Parathyroid adenoma (tissue), 2 donors: ENCODE results near the gene PHETA2.

Experiments
- H2AFZ ChIP-seq: fragments of 300-600 bp; sonication (generic); one replicate; pipeline ENCODE4 v1.7.0; 2017; ENCODE audit warnings: antibody characterized with exemption, mild to moderate bottlenecking
- H3K27ac ChIP-seq: fragments of 300-600 bp; sonication (generic); one replicate; pipeline ENCODE4 v1.7.0; 2017
- H3K27me3 ChIP-seq: fragments of 300-600 bp; sonication (generic); one replicate; pipeline ENCODE4 v1.7.0; 2017; ENCODE audit warnings: low read length; ENCODE audit not compliant: control insufficient read depth, insufficient read depth
- H3K36me3 ChIP-seq: fragments of 300-600 bp; sonication (generic); one replicate; pipeline ENCODE4 v1.7.0; 2017; ENCODE audit warnings: low read length; ENCODE audit not compliant: control insufficient read depth, insufficient read depth
- H3K4me1 ChIP-seq: fragments of 300-600 bp; sonication (generic); one replicate; pipeline ENCODE4 v1.7.0; 2017; ENCODE audit warnings: control low read depth
- H3K4me2 ChIP-seq: fragments of 300-600 bp; sonication (generic); one replicate; pipeline ENCODE4 v1.7.0; 2017; ENCODE audit warnings: low read length
- H3K4me3 ChIP-seq: fragments of 300-600 bp; sonication (generic); one replicate; pipeline ENCODE4 v1.7.0; 2017; ENCODE audit warnings: low read depth, low read length
- H3K79me2 ChIP-seq: fragments of 300-600 bp; sonication (generic); one replicate; pipeline ENCODE4 v1.7.0; 2017; ENCODE audit warnings: control low read depth
- H3K9ac ChIP-seq: fragments of 300-600 bp; sonication (generic); one replicate; pipeline ENCODE4 v1.7.0; 2017; ENCODE audit warnings: mild to moderate bottlenecking
- H3K9me3 ChIP-seq: fragments of 300-600 bp; sonication (generic); one replicate; pipeline ENCODE4 v1.7.0; 2017; ENCODE audit warnings: low read length; ENCODE audit not compliant: control insufficient read depth
- TF ChIP-seq, protein P1 (sequence below): fragments of 300-600 bp; sonication (generic); IDR thresholded peaks from one replicate; pipeline ENCODE4 v1.7.0; 2017; ENCODE audit warnings: antibody characterized with exemption, mild to moderate bottlenecking
- donor health status: primary hyperparathyroidism.

Gene PHETA2

DNA sequence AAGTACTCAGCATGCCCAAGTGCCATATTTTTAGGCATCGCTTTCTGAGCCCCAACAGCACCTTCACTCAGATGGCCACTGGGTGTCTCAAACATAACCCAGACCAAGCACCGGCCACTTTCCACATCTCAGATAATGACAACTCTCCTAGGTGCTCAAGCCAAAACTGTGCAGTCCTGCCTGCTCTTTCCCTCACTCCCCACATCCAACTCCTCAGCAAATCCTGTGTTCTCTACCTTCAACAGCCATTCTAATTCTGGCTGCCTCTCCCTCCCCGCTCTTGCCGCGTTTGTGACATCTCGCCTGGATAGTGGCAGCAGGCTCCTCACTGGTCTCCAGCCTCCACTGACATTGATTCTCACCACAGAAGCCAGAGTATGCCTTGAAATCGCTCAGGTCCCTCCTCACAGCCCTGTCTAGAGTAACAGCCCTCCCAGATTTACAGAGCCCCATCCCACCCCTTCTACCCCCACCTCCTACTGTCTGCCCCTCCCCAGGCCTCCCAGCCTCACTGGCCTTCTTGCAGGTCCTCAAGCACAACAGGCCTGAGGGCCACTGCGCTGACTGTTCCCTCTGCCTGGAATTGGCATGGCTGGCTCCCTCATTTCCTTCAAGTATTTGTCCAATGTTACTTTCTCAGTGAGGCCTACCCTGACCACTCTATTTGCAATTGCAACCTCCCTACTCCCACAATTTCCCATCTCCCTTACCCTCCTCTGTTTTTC lies 1.3 kb upstream of the PHETA2 start:
- Histone ChIP-seq H3K9ac (no peak overlapping the region), H3K4me1 (peaks cover 8% of the 10 kb centered on the region), H3K27me3 (no peaks in the 10 kb centered on the region), H2AFZ (no peak overlapping the region), H3K4me3 (no peak overlapping the region), H3K79me2 (no peaks in the 10 kb centered on the region), H3K4me2 (no peak overlapping the region), H3K9me3 (no peaks in the 10 kb centered on the region), H3K36me3 (no peaks in the 10 kb centered on the region), H3K27ac (no peak overlapping the region)
- TF ChIP-seq, protein P1, sequence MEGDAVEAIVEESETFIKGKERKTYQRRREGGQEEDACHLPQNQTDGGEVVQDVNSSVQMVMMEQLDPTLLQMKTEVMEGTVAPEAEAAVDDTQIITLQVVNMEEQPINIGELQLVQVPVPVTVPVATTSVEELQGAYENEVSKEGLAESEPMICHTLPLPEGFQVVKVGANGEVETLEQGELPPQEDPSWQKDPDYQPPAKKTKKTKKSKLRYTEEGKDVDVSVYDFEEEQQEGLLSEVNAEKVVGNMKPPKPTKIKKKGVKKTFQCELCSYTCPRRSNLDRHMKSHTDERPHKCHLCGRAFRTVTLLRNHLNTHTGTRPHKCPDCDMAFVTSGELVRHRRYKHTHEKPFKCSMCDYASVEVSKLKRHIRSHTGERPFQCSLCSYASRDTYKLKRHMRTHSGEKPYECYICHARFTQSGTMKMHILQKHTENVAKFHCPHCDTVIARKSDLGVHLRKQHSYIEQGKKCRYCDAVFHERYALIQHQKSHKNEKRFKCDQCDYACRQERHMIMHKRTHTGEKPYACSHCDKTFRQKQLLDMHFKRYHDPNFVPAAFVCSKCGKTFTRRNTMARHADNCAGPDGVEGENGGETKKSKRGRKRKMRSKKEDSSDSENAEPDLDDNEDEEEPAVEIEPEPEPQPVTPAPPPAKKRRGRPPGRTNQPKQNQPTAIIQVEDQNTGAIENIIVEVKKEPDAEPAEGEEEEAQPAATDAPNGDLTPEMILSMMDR = no peak

DNA sequence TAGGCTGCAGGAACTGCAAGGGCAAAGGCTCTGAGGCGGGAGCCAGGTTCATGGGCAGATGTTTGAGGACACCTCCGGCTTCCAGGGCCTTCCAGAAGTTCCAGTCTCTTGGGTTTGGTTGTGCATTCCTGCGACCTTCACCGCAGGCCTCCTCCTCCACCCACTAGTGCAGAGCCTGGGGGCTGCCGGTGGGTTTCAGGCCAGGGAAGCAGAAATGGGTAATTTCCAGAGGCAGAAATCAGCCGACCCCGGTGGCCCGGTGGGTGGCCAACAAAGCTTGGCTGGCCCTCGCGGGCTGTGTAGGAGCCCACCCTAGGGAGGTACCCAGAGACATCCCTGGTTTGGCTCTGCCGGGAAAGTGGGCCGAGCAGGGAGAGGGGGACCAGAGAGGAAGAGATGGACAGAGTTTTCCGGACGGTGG lies 417 bp upstream of the PHETA2 start:
- Histone ChIP-seq H3K4me3 (peak overlapping the region; percentile 65), H3K36me3 (no peaks in the 10 kb centered on the region), H3K9me3 (no peaks in the 10 kb centered on the region), H3K9ac (no peak overlapping the region), H2AFZ (peak overlapping the region; percentile 91), H3K4me2 (peak overlapping the region; percentile 93), H3K27me3 (no peaks in the 10 kb centered on the region), H3K79me2 (no peaks in the 10 kb centered on the region), H3K4me1 (peaks cover 8% of the 10 kb centered on the region), H3K27ac (no peak overlapping the region)
- TF ChIP-seq, protein P1 = no peak

DNA sequence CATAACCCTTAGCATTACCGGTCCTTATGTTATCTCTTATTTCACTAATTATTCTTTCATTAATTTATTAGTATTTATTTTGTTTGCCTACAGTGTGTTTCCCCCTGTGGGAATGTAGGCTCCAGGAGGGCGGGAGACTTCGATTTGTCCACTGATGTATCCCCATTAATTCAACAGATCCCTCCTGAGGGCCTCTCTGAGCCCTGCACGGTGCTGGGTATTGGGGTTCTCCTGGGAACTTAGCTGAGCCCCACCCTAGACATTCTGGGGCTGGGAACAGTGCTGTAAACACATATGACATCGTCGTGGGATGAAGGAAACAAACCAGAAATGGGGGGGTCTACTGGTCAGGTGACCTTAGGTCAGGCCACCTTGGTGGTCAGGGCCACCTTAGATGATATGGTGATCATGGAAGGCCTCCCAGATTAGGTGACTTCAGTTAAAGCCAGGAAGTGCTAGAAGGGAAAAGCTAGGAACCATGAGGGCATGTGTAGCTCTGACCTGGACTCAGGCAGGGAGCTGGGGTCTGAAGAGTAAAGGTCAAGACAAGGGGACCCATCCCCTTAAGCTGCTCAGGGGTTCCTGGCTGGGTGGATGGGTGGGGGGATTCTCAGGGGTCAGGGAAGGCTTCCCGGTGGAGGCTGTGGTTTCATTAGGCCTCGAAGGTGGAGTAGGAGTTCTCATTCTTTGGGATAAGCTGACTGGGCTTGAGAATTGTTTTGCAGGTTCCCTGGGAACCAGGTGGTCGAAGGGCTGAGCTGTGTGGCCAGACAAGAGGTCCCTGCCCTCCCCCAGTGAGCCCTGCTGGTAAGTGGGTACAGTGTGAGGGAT lies 1.0 kb downstream of the PHETA2 start:
- Histone ChIP-seq H2AFZ (peak overlapping the region; percentile 91), H3K79me2 (no peaks in the 10 kb centered on the region), H3K27me3 (no peaks in the 10 kb centered on the region), H3K27ac (peak overlapping the region; percentile 52), H3K9ac (no peak overlapping the region), H3K4me1 (peaks cover 6% of the 10 kb centered on the region), H3K4me3 (peak overlapping the region; percentile 65), H3K36me3 (no peaks in the 10 kb centered on the region), H3K9me3 (no peaks in the 10 kb centered on the region), H3K4me2 (peak overlapping the region; percentile 93)
- TF ChIP-seq, protein P1 = no peak

DNA sequence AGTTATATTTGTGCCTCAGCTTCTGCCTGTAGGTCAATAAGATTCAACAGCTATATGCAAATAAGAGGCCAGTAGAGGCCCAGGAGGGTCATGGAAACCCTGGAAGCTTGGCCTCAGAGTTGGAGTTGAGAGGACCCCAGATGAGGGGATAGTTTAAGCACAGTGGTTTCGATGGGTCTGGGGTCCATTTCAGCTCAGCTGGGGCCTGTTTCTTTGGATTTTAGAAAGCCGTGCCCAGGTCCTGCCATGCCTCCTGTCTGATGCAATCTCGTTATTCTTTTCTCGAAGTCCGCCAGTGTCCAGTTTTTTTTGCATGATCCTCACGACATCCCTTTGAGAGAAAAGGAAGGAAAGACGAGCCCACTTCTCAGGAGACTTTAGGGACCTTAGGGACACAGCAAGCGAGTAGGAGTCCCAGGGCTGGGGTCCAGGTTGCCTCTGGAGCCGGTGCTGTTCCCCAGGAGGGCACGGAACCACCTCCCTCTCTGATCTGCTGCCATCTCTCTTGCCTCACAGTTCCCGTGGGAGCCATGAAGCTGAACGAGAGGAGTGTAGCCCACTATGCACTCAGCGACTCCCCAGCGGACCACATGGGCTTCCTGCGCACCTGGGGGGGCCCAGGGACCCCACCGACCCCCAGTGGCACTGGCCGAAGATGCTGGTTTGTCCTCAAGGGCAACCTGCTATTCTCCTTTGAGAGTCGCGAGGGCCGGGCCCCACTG lies 2.9 kb downstream of the PHETA2 start:
- H3K36me3 ChIP-seq = no peaks in the 10 kb centered on the region
- H3K4me1 ChIP-seq = no peaks in the 10 kb centered on the region
- H3K27ac ChIP-seq = no peak overlapping the region
- no peak overlapping the region for H3K4me3 ChIP-seq
- H3K27me3 ChIP-seq = no peaks in the 10 kb centered on the region
- no peak overlapping the region for H3K4me2 ChIP-seq
- TF ChIP-seq, protein P1 = no peak
- H3K9me3 ChIP-seq = no peaks in the 10 kb centered on the region
- no peaks in the 10 kb centered on the region for H3K79me2 ChIP-seq
- no peak overlapping the region for H3K9ac ChIP-seq
- H2AFZ ChIP-seq = no peak overlapping the region
